ENCODE measurements around the gene ANO8.

GRCh38 chr19:17281391-17282304, 53.0 kb downstream of the ANO8 start, which contains the start of gene ANKLE1:
- TF ChIP-seq CTCF (conservative IDR thresholded peaks at IDR 0.05 in 1 of 2, IDR thresholded peaks at IDR 0.05 in 1 of 2; ENCODE audit: low read depth in 1 of 2, low read length in 2 of 2), result no peak
- no peak for TF ChIP-seq EZH2 (IDR thresholded peaks at IDR 0.05; ENCODE audit: low read length, missing control alignments)
